ENCODE measurements around the gene CYP3A4.
"Not testable (repeated sequence)": the region's sequence is repeated elsewhere in the genome, so short reads cannot be mapped to it uniquely, and the experiment has no call there.

The CYP3A4 gene

DNA sequence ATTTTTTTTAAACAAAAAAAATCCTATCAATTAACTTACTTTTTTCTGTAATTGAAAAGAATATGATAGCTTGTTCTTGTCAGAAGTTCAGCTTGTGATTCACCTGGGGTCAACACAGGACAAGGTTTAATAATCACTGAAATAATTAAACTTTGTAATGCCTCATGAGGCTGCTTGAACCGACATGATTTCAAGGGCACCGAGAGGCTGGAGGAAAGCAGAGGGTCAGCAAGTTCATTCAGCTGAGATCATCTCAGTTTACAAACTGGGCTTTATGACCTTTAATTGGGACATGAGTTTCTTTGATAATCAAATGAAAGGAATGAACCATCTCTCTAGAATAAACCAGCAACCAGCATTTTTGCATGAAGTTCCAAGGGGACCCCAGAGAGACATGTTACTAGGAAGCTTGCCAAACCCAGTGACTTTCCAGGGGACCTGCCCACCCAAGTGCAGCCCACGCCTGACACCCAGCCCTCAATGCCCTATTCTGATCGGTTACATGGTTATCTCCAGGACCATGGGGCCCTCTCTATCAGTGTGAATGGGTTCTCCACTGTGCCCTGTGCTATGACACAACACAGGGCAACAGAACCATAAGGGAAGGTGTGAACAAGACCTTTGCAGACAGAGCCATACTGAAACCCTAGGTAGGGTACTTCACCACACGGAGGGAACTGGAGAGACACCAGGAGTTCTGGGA, 7.8 kb upstream of the CYP3A4 start:
- no peak for DNase-seq

DNA sequence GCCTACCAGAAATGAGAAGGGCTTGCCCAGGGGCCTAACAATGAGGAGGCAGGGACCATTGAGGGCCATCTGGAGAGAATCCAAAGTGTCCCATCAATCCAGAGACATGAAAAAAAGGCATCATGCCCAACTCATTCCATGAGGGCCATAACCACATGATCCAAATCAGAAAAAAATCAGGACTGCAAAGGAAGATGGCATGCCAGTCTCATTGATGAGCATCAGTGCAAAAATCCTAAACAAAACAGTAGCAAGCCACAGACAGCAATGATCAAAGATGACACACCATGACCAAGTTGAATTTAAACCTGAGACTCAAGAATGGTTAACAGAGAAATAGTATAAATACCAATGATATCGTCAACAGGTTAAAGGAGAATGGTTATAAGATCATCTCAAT, 7.0 kb upstream of the CYP3A4 start:
- DNase-seq = no peak

DNA sequence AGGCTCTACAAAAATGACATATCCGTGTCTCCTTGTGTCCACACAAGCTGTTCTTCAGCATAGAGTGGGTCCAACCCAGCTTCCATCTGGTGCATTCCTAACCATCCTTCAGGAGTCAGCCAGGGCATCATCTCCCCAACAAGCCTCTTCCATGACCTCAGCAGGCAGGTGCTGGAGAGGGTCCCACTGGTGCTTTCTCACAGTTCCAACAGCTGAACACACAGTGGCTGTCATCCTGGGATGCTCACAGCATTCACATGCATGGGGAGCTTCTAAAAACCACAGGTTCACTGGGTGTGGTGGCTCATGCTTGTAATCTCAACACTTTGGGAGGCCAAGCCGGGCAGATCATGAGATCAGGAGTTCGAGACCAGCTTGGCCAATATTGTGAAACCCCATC, 6.4 kb upstream of the CYP3A4 start:
- no peak for DNase-seq

DNA sequence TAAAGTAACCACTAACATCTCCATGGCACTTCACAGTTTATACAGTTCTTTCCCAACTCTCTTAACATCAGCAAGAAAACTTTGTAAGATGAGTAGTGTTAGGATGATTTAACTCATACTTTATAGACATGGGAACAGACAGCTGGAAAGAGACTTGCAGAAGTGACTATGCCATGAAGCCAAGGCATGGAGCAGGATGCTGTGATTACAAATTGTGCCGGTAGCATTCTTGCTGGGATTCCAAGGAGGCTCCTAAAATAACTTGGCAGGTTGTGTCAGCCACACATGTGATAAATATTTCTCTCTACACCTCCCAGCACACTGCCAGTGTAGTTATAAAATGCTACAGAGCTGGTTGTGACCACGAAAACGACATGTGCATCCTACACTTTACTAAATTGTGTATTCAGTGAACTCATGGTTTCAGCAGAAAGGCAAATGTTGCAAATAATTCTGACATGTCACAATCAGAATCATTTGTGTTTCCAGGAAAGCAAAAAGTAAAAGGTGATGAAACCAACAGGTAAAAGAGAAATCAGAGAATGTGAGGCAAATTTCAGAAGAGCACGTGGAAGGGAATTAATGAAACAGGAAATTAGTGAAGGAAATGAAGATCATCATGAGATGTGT, 5.6 kb upstream of the CYP3A4 start:
- DNase-seq = no peak

DNA sequence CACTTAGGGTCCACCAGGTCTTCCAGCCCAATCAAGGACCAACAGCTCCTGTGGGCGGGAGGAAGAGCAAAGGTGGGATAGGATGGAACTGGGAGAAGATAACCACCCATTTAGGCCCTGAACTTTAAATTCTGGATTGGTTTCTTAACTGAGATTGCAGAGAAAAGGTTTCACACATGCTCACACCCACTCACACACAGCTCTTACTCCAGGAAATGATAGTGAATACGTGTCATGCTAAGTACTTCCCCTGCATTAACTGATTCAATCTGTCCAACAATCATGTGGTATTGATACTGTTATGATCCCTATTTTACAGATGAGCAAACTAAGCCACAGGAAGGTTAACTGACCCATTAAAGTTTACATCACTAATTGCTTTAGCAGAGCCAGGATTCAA, 4.6 kb upstream of the CYP3A4 start:
- no peak for DNase-seq

DNA sequence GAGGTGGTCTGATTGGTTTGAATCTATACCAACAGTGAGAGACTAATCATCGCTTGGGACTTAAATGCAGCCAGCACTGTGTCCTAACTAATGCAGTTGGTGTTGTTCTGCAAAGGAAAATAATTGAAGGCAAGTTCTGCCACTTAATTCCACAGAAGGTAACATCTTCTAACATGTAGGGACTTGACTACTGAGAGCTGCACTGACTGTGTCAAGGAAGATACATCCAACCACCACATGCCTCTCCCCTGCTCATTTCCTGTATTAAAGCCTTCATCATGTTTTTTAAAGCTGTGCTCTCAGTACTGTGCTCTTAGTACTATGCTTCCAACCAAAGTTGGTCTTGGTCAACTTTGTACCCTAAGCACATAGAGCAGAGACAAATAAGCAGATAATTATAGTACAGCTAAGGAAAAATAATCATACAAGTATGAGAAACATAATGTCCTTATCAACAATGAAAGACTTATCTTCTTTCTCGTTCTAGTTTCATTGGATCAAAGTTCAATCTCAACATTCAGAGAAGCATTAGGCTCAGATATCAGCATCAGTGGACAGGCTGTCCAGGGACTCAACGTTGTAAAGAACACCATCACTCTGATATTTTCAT, 2.8 kb upstream of the CYP3A4 start:
- DNase-seq = no peak

DNA sequence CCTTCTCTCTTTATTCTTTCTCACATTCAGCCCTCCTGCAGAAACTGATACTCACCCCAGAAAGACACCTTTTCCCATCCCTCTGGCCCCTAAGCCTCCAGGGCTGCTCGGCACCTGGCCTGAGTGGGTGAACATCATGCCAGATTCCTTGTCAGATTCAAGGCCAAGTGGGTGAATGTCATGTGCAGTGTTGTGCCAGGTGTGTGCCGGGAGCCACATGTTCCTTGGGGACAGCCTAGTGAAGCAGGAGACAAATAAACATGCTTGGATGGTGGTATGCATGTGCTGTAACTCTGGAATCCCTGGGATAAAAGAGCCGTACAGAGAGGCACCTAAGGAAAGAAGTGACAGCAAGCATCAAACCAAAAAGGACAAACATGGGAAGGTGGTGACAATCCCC, 1.7 kb upstream of the CYP3A4 start:
- DNase-seq = not testable (repeated sequence)

DNA sequence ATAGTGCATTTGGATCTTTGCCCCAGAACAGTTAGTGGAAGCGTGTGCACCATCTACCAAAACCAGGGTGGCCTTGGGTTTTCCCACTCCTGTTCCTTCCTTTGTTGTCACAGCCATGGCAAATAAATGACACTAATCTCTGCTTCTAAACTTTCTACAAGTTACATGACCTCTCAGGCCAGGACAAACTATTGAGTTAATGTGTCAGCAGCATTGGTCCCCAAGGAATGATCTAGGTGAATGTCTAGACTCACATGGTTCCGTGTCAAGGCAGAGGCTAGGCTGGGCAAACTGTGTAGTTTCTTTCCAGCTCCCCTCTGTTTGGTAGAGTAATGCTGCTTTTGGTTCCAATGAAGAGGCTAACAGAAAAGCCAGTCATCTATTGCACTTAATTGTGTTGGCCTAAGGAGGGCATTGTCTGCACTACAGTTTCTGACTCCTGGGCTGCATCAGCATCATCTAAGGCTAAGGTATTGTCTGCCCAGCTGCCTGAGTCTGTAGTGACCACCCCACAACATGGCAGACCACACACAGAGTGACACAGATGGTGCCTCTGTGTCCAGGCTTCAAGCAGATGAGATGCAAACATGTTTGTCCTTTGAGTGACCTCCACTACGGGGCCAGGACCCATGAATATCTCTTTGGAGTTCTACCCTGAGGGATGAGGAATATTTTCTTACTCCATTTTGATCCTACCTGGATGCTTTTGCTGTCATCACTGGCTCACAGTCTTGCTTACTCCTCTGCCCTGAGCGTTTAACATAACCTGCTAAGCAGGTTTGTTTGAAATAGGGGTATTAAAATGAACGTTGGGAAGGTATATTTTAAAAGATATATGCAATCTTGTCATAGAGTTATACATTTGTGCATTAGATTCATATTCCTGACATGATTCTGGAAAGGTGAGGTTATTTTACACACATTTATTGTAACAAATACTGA, 1.7 kb downstream of the CYP3A4 start:
- DNase-seq = no peak

DNA sequence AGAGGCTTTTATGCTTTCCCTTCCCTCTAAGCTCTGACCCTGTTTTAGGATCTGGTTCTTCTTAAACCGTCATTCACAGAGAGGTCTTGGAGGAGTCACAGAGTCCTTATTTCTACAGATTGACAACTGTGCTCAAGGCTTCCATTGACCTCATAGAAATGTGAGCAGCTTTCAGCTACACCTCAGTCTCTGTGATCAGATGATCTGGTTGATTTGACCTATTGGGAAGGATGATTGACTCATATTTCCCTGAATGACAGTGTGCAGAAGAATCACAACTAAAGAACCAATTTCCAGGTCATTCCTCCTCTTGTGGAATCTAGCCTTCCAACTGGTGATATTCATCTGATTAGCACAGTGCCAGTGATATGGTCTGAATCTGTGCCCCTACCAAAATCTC, 3.4 kb downstream of the CYP3A4 start:
- no peak for DNase-seq

DNA sequence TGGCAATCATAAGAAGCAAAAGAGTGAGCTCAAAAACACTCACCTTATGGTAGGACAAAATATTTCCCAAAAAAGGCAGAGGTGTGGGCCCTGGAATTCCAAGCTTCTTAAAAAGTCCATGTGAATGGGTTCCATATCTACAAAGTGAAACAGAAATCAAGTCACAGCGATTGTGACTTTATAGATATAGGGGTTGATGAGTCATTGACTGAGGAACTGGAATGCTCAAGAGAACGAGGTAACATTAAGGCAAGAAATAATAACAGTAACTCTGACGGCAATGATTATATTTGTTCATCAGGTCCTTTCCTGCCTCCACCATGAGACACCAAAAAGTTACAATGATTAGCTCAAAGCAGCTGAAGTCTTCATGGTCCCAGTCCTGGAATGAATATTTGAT, 4.0 kb downstream of the CYP3A4 start:
- no peak for DNase-seq

DNA sequence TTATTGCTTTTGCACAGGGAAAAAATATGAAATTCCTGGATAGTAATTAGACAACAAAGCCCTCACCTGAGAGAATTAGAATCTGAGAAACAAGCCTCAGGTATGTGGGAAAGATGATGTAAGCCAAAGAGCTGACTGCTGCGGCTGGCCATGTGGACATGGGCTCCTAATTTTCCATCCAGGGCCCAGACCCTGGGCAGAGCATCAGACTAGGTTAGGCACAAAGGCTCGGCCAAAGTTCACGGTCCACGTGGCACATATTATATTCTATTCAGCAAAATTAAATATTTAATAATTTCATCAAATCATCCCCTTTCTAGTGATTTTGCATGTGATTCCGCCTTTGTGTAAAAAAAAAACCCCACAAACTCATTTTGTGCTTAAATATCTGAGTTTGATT, 5.1 kb downstream of the CYP3A4 start:
- no peak for DNase-seq

DNA sequence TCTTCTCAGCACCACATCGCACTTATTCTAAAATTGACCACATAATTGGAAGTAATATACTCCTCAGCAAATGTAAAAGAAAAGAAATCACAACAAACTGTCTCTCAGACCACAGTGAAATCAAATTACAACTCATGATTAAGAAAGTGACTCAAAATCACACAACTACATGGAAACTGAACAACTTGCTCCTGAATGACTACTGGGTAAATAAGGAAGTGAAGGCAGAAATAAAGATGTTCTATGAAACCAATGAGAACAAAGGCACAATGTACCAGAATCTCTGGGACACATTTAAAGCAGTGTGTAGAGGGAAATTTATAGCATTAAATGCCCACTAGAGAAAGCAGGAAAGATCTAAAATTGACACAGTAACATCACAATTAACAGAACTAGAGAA, 10.6 kb downstream of the CYP3A4 start:
- not testable (repeated sequence) for DNase-seq

DNA sequence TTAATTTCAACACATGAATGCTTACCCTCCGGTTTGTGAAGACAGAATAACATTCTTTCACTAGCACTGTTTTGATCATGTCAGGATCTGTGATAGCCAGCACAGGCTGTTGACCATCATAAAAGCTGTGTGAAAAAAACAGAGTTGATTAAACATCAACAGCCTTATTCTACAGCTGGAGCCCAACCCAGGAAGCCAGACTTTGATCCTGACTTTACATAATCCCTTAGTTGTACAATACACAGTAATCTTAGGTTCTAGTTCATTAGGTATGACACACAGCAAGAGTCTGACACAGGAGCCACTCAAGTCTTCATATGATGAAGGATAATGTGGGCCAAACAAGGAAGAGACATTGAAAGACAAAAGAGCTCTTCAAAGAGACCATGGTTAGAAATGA, 11.4 kb downstream of the CYP3A4 start:
- no peak for DNase-seq

DNA sequence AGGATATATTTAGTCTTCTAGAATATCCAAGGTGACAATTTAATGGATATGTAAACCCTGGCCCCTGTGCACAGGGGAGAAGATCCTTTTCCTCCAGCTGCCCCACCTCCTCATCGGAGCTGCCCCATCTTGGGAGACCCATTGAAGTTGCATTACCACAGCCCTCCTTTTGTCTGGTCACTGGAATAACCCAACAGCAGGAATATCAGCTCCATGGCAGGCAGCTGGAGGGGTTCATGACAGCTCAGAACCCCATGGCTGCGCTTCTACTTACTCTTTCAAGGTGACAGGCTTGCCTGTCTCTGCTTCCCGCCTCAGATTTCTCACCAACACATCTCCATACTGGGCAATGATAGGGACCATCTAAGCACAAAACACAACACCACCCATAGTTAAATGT, 14.5 kb downstream of the CYP3A4 start:
- DNase-seq = not testable (repeated sequence)

DNA sequence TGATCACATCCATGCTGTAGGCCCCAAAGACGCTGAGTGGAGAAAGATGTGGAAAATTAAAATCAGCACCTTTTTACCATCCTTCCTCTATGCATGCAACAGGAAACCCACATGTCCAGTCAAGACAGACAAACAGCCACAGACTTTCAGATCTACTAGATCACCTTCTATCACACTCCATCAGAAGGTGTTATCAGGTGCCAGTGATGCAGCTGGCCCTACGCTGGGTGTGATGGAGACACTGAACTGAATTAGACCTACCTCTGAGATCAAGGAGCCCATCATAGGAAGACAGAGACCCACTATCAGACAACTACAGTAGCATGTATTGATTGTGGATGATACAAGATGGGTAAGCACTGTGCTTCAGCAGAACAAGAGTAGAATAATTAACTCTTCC, 15.5 kb downstream of the CYP3A4 start:
- no peak for DNase-seq

DNA sequence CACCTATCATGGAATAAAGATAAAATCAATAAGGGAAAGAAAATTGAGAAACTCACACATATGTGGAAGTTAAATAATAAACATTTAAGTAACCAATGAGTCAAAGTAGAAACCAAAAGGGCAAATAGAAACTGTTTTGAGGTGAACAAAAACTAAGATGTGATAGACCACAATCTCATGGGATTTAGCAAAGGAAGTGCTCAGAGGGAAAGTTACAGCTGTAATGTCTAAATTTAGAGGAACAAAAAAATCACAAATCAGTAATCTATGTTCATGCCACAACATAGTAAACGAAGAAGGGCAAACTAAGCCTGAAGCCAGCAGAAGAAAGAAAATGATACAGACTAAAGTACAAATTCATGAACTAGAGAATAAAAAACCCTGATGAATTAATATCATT, 16.3 kb downstream of the CYP3A4 start:
- DNase-seq = no peak

DNA sequence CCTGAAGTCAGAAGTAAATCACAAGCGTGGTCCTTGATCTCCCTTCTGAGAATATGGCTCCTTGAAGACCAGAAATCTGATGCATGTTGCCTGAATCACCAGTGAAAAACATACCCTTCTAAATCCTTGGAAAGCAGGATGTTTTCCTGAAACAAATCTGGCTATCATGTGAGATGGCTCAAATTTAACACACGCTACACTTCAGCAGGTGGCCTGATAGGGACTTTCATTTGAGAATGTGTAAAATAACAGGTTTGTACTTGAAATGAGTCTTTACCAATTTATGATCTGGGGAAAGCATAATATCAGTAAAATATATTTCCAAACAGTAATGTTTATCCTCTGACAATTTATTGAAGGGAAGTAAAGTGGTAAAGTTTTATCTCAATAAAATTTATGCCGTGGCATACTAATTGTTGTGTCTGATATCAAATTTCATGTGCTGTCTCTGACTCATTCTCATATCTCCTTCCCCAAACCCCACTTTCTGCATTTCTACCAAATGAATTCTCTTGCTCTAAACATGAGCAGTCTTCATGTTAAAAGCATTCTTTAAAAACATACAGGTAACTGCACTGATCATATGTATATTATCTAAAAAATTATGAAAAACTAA, 17.4 kb downstream of the CYP3A4 start:
- DNase-seq = no peak

DNA sequence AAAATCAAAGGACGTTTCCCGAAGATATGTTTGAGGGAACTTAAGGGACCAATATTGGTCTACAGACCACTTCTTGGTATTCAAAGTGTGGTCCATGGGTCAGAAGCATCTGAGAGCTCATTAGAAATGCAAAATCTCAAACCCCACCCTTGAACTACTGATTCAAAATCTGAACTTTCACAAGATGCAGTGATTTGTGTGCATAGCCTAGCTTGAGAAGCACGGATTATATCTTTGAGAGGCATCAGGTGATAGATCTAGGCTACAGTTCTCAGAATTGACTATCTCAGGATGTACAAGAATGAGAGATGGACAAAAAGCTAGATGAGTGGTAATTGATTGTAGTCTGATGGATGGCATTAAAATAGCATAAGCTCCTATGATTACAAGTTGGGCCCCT, 19.5 kb downstream of the CYP3A4 start:
- no peak for DNase-seq

DNA sequence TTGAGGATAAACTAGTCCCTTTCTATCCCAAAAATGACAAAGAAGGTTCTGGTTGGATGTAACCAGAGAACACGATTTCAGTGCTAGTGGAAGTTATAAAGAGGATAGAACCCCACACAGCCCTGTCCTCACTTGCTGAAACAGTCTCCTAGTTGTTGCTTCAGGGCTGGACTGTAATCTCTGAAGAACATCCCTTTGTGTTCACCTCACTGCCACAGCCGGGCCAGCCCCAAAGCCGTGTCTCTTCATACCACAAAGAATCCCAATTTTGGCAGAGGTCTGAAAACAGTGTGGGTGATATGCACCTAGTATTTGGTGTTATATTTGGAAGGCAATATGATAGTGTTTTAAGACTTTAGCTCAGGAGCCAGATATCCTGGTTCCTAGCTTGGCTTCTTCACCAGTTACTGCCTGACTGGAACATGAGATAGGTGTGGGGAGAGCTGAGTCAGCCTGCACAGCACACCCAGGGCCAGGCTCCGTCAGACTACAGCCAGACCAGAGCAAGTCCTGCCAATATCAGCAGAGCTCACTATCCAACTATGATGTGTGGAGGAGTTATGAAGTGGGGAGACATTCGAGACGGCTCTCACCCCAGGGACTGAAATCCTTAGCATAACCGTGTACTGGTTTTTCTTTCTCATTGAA, 21.2 kb downstream of the CYP3A4 start:
- DNase-seq = no peak

DNA sequence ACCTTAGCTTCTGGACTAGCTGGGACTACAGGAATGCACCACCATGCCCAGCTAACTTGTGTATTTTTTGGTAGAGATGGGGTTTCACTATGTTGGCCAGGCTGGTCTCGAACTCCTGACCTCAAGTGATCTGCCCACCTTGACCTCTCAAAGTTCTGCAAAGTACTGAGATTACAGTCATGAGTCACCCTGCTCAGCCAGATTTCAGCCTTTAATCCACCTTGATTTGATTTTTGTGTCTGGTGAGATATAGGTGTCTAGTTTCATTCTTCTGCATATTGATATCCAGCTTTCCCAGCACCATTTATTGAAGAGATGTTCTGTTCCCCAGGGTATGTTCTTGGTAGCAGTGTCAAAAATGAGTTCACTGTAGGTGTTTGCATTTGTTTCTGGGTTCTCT, 28.9 kb downstream of the CYP3A4 start:
- no peak for DNase-seq

DNA sequence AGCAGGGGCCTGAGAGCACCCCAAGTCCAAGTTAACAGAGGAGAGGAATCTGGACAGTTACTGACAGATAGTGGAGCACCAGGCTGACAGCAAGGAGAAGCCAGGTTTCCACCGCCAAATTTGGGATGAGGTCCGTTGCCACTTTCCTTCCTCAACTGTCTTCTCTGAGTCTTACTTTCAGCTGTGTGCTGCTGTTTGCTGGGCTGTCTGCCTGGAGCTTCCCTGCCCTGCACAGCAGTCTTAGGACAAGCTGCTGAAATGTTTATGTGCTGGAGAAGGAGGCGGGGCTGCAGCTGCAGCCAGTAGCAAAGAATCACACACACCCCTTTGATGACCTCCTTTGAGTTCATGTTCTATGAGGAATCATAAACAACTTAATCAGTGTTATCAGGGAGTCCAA, 31.6 kb downstream of the CYP3A4 start:
- no peak for DNase-seq

DNA sequence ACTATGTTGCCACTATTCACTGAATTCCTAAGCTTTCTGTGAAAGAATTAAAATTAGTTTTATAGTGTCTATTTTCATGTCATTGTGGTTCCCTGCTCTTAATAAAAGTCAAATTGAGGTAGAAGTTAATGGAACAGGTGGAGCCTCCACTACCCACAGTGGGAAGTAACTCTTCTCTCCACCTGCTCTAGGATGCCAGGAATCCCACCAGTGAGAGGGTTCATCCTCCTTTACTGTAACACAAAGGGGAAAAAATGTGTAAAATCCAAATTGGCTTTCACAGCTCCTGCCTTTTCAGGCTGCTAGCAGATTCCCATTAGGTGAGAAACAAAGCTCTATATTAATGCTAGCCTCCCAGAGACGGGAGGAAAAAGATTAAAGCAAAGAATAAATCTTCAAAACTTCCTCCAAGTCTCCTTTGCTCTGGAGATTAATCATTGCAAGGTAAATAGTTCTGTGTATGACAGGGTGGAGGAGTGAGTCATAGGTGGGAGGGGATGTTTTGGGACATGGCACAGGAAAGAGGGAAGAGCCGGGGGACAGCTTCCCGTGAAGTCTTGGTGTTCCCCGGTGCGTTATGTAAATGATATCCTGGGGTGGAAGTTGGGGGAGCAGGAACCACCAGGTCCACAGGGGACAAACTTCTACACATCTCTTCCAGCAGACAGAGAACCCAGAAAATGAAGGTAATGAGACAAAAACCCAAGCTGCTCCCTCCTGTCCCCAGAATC, 32.5 kb downstream of the CYP3A4 start:
- DNase-seq = not testable (repeated sequence)
